ENCODE results near the gene LDHA.

Gene LDHA

GRCh38 chr11:18372201-18372600 lies 22.2 kb upstream of the LDHA start:
- H3K9me3 ChIP-seq (ENCODE audit: insufficient read depth, low read length), result no peaks in the 10 kb centered on the region
- H3K4me2 ChIP-seq (ENCODE audit: low read length), result no peak overlapping the region
- H2AFZ ChIP-seq (ENCODE audit: low read depth, low read length), result no peak overlapping the region
- H3K27me3 ChIP-seq (ENCODE audit: low read depth, low read length), result no peaks in the 10 kb centered on the region
- no peak overlapping the region for H3K27ac ChIP-seq (ENCODE audit: low read length)
- H3K4me1 ChIP-seq (ENCODE audit: low read length), result no peaks in the 10 kb centered on the region
- no peak overlapping the region for H3K9ac ChIP-seq (ENCODE audit: low read length)
- H3K4me3 ChIP-seq (ENCODE audit: low read length), result no peak overlapping the region
- H3K36me3 ChIP-seq (replicated peaks; ENCODE audit: low read depth, low read length), result peaks cover 11% of the 10 kb centered on the region
- TF ChIP-seq EZH2phosphoT487 (IDR thresholded peaks at IDR 0.05; ENCODE audit: low read depth), result no peak
- no peak for TF ChIP-seq CTCF (IDR thresholded peaks at IDR 0.05; ENCODE audit: low read depth, low read length)
- H4K20me1 ChIP-seq (ENCODE audit: insufficient read depth, low read length), result no peaks in the 10 kb centered on the region
- H3K79me2 ChIP-seq (ENCODE audit: low read length), result no peaks in the 10 kb centered on the region

- no peaks in the 10 kb centered on the region for H3K36me3 ChIP-seq (replicated peaks; ENCODE audit: low read depth, low read length)
- H3K27me3 ChIP-seq (ENCODE audit: low read depth, low read length), result no peaks in the 10 kb centered on the region
- TF ChIP-seq CTCF (IDR thresholded peaks at IDR 0.05; ENCODE audit: low read depth, low read length), result no peak
- TF ChIP-seq EZH2phosphoT487 (IDR thresholded peaks at IDR 0.05; ENCODE audit: low read depth), result no peak
- no peaks in the 10 kb centered on the region for H3K4me1 ChIP-seq (ENCODE audit: low read length)
- H3K9me3 ChIP-seq (ENCODE audit: insufficient read depth, low read length), result no peaks in the 10 kb centered on the region
- no peak overlapping the region for H2AFZ ChIP-seq (ENCODE audit: low read depth, low read length)
- no peak overlapping the region for H3K27ac ChIP-seq (ENCODE audit: low read length)
- H3K4me2 ChIP-seq (ENCODE audit: low read length), result no peak overlapping the region
- no peak overlapping the region for H3K9ac ChIP-seq (ENCODE audit: low read length)
- no peak overlapping the region for H3K4me3 ChIP-seq (ENCODE audit: low read length)
- H3K79me2 ChIP-seq (ENCODE audit: low read length), result no peaks in the 10 kb centered on the region
- H4K20me1 ChIP-seq (ENCODE audit: insufficient read depth, low read length), result no peaks in the 10 kb centered on the region
These were observed 19.4 kb upstream of the LDHA start for GRCh38 chr11:18374956-18375355.

- H3K27ac ChIP-seq (ENCODE audit: low read length), result no peak overlapping the region
- H3K36me3 ChIP-seq (replicated peaks; ENCODE audit: low read depth, low read length), result no peaks in the 10 kb centered on the region
- H3K4me3 ChIP-seq (ENCODE audit: low read length), result no peak overlapping the region
- no peaks in the 10 kb centered on the region for H3K9me3 ChIP-seq (ENCODE audit: insufficient read depth, low read length)
- no peaks in the 10 kb centered on the region for H3K4me1 ChIP-seq (ENCODE audit: low read length)
- no peaks in the 10 kb centered on the region for H3K79me2 ChIP-seq (ENCODE audit: low read length)
- no peaks in the 10 kb centered on the region for H3K27me3 ChIP-seq (ENCODE audit: low read depth, low read length)
- no peaks in the 10 kb centered on the region for H4K20me1 ChIP-seq (ENCODE audit: insufficient read depth, low read length)
- no peak overlapping the region for H3K4me2 ChIP-seq (ENCODE audit: low read length)
- no peak overlapping the region for H2AFZ ChIP-seq (ENCODE audit: low read depth, low read length)
- no peak overlapping the region for H3K9ac ChIP-seq (ENCODE audit: low read length)
- TF ChIP-seq CTCF (IDR thresholded peaks at IDR 0.05; ENCODE audit: low read depth, low read length), result no peak
- no peak for TF ChIP-seq EZH2phosphoT487 (IDR thresholded peaks at IDR 0.05; ENCODE audit: low read depth)
These were observed 18.4 kb upstream of the LDHA start for GRCh38 chr11:18375941-18376340.

- no peak overlapping the region for H3K27ac ChIP-seq (ENCODE audit: low read length)
These were observed 15.2 kb upstream of the LDHA start for GRCh38 chr11:18379201-18379600.

More at GRCh38 chr11:18379201-18379600, 15.2 kb upstream of the LDHA start:
- H3K9me3 ChIP-seq (ENCODE audit: insufficient read depth, low read length), result no peaks in the 10 kb centered on the region
- no peaks in the 10 kb centered on the region for H3K79me2 ChIP-seq (ENCODE audit: low read length)
- peaks cover 6% of the 10 kb centered on the region; the same call in 1 of the 2 replicates for H3K4me1 ChIP-seq (ENCODE audit: low read length)
- H4K20me1 ChIP-seq (ENCODE audit: insufficient read depth, low read length), result no peaks in the 10 kb centered on the region
- no peak overlapping the region for H2AFZ ChIP-seq (ENCODE audit: low read depth, low read length)
- H3K4me3 ChIP-seq (ENCODE audit: low read length), result no peak overlapping the region
- no peak overlapping the region for H3K9ac ChIP-seq (ENCODE audit: low read length)
- no peak overlapping the region for H3K4me2 ChIP-seq (ENCODE audit: low read length)
- H3K27me3 ChIP-seq (ENCODE audit: low read depth, low read length), result no peaks in the 10 kb centered on the region
- no peaks in the 10 kb centered on the region for H3K36me3 ChIP-seq (replicated peaks; ENCODE audit: low read depth, low read length)
- TF ChIP-seq CTCF (IDR thresholded peaks at IDR 0.05; ENCODE audit: low read depth, low read length), result no peak
- no peak for TF ChIP-seq EZH2phosphoT487 (IDR thresholded peaks at IDR 0.05; ENCODE audit: low read depth)
